HG02938 (cell line): ENCODE results near the gene CHIC2.
"Not testable (repeated sequence)": the region's sequence is repeated elsewhere in the genome, so short reads cannot be mapped to it uniquely, and the experiment has no call there.

Source experiments
- ATAC-seq: cut with Tn5 transposase; IDR thresholded peaks from one replicate; pipeline ENCODE4 v1.9.1; 2021; ENCODE audit warnings: mild to moderate bottlenecking, moderate library complexity; ENCODE audit not compliant: unreplicated experiment

The CHIC2 gene

GRCh38 chr4:54061873-54062272 is 2.5 kb downstream of the CHIC2 start:
- no peak for ATAC-seq

- no peak for ATAC-seq
Observed at GRCh38 chr4:54061067-54061466, 3.3 kb downstream of the CHIC2 start.

- no peak for ATAC-seq
Observed at GRCh38 chr4:54060116-54060515, 4.3 kb downstream of the CHIC2 start.

GRCh38 chr4:54058171-54058570 is 6.2 kb downstream of the CHIC2 start:
- no peak for ATAC-seq

GRCh38 chr4:54056360-54056759 is 8.0 kb downstream of the CHIC2 start:
- no peak for ATAC-seq

- no peak for ATAC-seq
Observed at GRCh38 chr4:54055494-54055893, 8.9 kb downstream of the CHIC2 start.

- ATAC-seq: no peak
Observed at GRCh38 chr4:54054501-54054900, 9.9 kb downstream of the CHIC2 start.

- not testable (repeated sequence) for ATAC-seq
Observed at GRCh38 chr4:54053322-54053721, 11.1 kb downstream of the CHIC2 start.

- ATAC-seq: no peak
Observed at GRCh38 chr4:54050214-54050904, 14.0 kb downstream of the CHIC2 start.

- not testable (repeated sequence) for ATAC-seq
Observed at GRCh38 chr4:54043630-54044029, 20.8 kb downstream of the CHIC2 start.

GRCh38 chr4:54041933-54042332 is 22.5 kb downstream of the CHIC2 start:
- no peak for ATAC-seq

GRCh38 chr4:54041100-54041499 is 23.3 kb downstream of the CHIC2 start:
- ATAC-seq: no peak

GRCh38 chr4:54038056-54038455 is 26.3 kb downstream of the CHIC2 start:
- ATAC-seq: no peak

GRCh38 chr4:54036184-54036583 is 28.2 kb downstream of the CHIC2 start:
- no peak for ATAC-seq

GRCh38 chr4:54032558-54033135 is 31.8 kb downstream of the CHIC2 start:
- ATAC-seq: no peak

GRCh38 chr4:54027311-54027710 is 37.1 kb downstream of the CHIC2 start:
- ATAC-seq: no peak

GRCh38 chr4:54025582-54025981 is 38.8 kb downstream of the CHIC2 start:
- ATAC-seq: no peak

GRCh38 chr4:54023019-54023418 is 41.4 kb downstream of the CHIC2 start:
- ATAC-seq: not testable (repeated sequence)

- ATAC-seq: no peak
Observed at GRCh38 chr4:54017974-54018373, 46.4 kb downstream of the CHIC2 start.

- no peak for ATAC-seq
Observed at GRCh38 chr4:54017308-54017707, 47.1 kb downstream of the CHIC2 start.

- no peak for ATAC-seq
Observed at GRCh38 chr4:54016504-54016903, 47.9 kb downstream of the CHIC2 start.

GRCh38 chr4:54015423-54016030 is 48.9 kb downstream of the CHIC2 start:
- ATAC-seq: no peak
